MCF 10A (cell line): ENCODE measurements around the gene LRBA. TPM values are rescaled to one million over a fixed set of nuclear protein-coding genes. Genes with fewer than 3 reads are reported as not detected.

Source experiments
- BruUV-seq: library from RNA; stranded (reverse); fragments of 400-500 nt; replicated peaks from 2 replicates; lab custom pipeline; 2021; lab: Mats Ljungman, UMichigan
- CTCF ChIA-PET: fragments of 300-600 bp; sonication (Branson Sonifier 250); formaldehyde crosslinking; extraction: SDS; loops from one replicate; lab custom pipeline; 2021; ENCODE audit warnings: antibody characterized with exemption, inconsistent platforms; lab: Yijun Ruan, JAX
- POLR2A ChIA-PET: fragments of 300-600, 350-650 bp; sonication (Branson Sonifier 250); formaldehyde crosslinking; extraction: SDS; loops from one replicate; lab custom pipeline; 2020; ENCODE audit warnings: antibody characterized with exemption, inconsistent platforms; lab: Yijun Ruan, JAX
- DNase-seq: peaks from one replicate; pipeline ENCODE4 v3.0.0-alpha.2; 2018; ENCODE audit not compliant: unreplicated experiment
- H3K27ac Mint-ChIP-seq: one replicate; pipeline ENCODE4 v1.8.0; 2022; ENCODE audit warnings: mild to moderate bottlenecking, low read depth, mixed read lengths; ENCODE audit not compliant: unreplicated experiment
- H3K27me3 Mint-ChIP-seq: one replicate; pipeline ENCODE4 v1.8.0; 2022; ENCODE audit warnings: mixed read lengths; ENCODE audit not compliant: insufficient read depth, unreplicated experiment
- H3K36me3 Mint-ChIP-seq: one replicate; pipeline ENCODE4 v1.8.0; 2022; ENCODE audit warnings: mild to moderate bottlenecking, moderate library complexity, mixed read lengths; ENCODE audit not compliant: insufficient read depth, unreplicated experiment
- H3K4me1 Mint-ChIP-seq: one replicate; pipeline ENCODE4 v1.8.0; 2022; ENCODE audit warnings: mixed read lengths; ENCODE audit not compliant: insufficient read depth, unreplicated experiment
- H3K4me3 Mint-ChIP-seq: one replicate; pipeline ENCODE4 v1.8.0; 2022; ENCODE audit warnings: mild to moderate bottlenecking, moderate library complexity, mixed read lengths; ENCODE audit not compliant: unreplicated experiment
- H3K9me3 Mint-ChIP-seq: one replicate; pipeline ENCODE4 v1.8.0; 2022; ENCODE audit warnings: mixed read lengths; ENCODE audit not compliant: unreplicated experiment
- CTCF ChIP-seq: fragments of 200-600 bp; IDR thresholded peaks from one replicate; pipeline ENCODE4 v1.8.0; 2022; ENCODE audit warnings: antibody characterized with exemption, mild to moderate bottlenecking; ENCODE audit not compliant: unreplicated experiment
- intact Hi-C: fragments of 100-400 bp; cut with micrococcal nuclease; formaldehyde crosslinking; loops from 2 replicates; pipeline ENCODE4 v1.14.1; 2022
- total RNA-seq: library from RNA; stranded (reverse); gene quantifications from 2 replicates; pipeline ENCODE4 v1.2.3, GENCODE V29; 2022

The LRBA gene
- total RNA-seq, 1 experiment from 2014 or later, result 64.5 TPM

GRCh38 chr4:150852216-150852615 lies 162.9 kb downstream of the LRBA start:
- TSS peak; percentile 82 for BruUV-seq

GRCh38 chr4:150849016-150849415 lies 166.1 kb downstream of the LRBA start:
- Mint-ChIP-seq H3K27ac (no peak overlapping the region), H3K4me1 (no peaks in the 10 kb centered on the region), H3K27me3 (no peaks in the 10 kb centered on the region), H3K9me3 (no peaks in the 10 kb centered on the region), H3K36me3 (peaks cover 47% of the 10 kb centered on the region), H3K4me3 (no peak overlapping the region)
- ChIA-PET CTCF (interaction anchor here (0.6 to 0.7 kb wide), 4 partner anchors 9 to 517 kb away, joined by 3 to 4 read pairs (median 4); no protein-coding TSS in a partner anchor), POLR2A (interaction anchor here (0.6 to 1.0 kb wide), 4 partner anchors 18 to 547 kb away, joined by 3 read pairs; no protein-coding TSS in a partner anchor)
- TF ChIP-seq CTCF, result no peak
- intact Hi-C loops, result no loop called here
- DNase-seq, result peak; percentile 24
- no TSS peak for BruUV-seq

More at GRCh38 chr4:150852216-150852615, 162.9 kb downstream of the LRBA start:
- no peak for TF ChIP-seq CTCF
- no peak overlapping the region for H3K27ac Mint-ChIP-seq
- POLR2A ChIA-PET, result interaction anchor here (0.6 to 0.8 kb wide), 2 partner anchors 9 to 12 kb away, joined by 3 read pairs; no protein-coding TSS in a partner anchor
- CTCF ChIA-PET, result interaction anchor here (1.2 kb wide), 1 partner anchor 15 kb away, joined by 3 read pairs; no protein-coding TSS in a partner anchor
- H3K36me3 Mint-ChIP-seq, result peaks cover 26% of the 10 kb centered on the region
- H3K9me3 Mint-ChIP-seq, result no peaks in the 10 kb centered on the region
- H3K27me3 Mint-ChIP-seq, result no peaks in the 10 kb centered on the region
- H3K4me1 Mint-ChIP-seq, result no peaks in the 10 kb centered on the region
- no peak overlapping the region for H3K4me3 Mint-ChIP-seq
- DNase-seq, result no peak
- intact Hi-C loops, result no loop called here

GRCh38 chr4:150828159-150828558 lies 186.9 kb downstream of the LRBA start:
- Mint-ChIP-seq H3K36me3 (peaks cover 31% of the 10 kb centered on the region), H3K4me1 (peaks cover 9% of the 10 kb centered on the region), H3K27ac (no peak overlapping the region), H3K9me3 (no peaks in the 10 kb centered on the region), H3K27me3 (no peaks in the 10 kb centered on the region), H3K4me3 (no peak overlapping the region)
- ChIA-PET CTCF (interaction anchor here (0.6 to 0.8 kb wide), 4 partner anchors 35 to 355 kb away, joined by 3 read pairs; no protein-coding TSS in a partner anchor), POLR2A (interaction anchor here (0.6 kb wide), 1 partner anchor 12 kb away, joined by 3 read pairs; no protein-coding TSS in a partner anchor)
- no peak for TF ChIP-seq CTCF
- no TSS peak for BruUV-seq
- intact Hi-C loops, result no loop called here
- DNase-seq, result no peak

GRCh38 chr4:150827226-150827625 lies 187.9 kb downstream of the LRBA start:
- no peak overlapping the region for H3K27ac Mint-ChIP-seq
- peaks cover 31% of the 10 kb centered on the region for H3K36me3 Mint-ChIP-seq
- H3K4me1 Mint-ChIP-seq, result peaks cover 9% of the 10 kb centered on the region
- intact Hi-C loops, result no loop called here
- H3K9me3 Mint-ChIP-seq, result no peaks in the 10 kb centered on the region
- DNase-seq, result no peak
- no TSS peak for BruUV-seq
- no peak overlapping the region for H3K4me3 Mint-ChIP-seq
- H3K27me3 Mint-ChIP-seq, result no peaks in the 10 kb centered on the region
- TF ChIP-seq CTCF, result no peak
- ChIA-PET POLR2A (no interaction called here), CTCF (interaction anchor here (0.7 to 1.8 kb wide), 2 partner anchors 40 to 234 kb away, joined by 3 to 5 read pairs; no protein-coding TSS in a partner anchor)
